GM12801 (cell line): ENCODE measurements around the gene KCNIP4.

ENCODE experiments used
- TF ChIP-seq, protein P1 (sequence below): IDR thresholded peaks from one replicate; pipeline ENCODE4 v1.5.1; 2011; ENCODE audit warnings: control low read depth; ENCODE audit not compliant: insufficient read length; ENCODE audit errors: extremely low read depth

Gene KCNIP4

DNA sequence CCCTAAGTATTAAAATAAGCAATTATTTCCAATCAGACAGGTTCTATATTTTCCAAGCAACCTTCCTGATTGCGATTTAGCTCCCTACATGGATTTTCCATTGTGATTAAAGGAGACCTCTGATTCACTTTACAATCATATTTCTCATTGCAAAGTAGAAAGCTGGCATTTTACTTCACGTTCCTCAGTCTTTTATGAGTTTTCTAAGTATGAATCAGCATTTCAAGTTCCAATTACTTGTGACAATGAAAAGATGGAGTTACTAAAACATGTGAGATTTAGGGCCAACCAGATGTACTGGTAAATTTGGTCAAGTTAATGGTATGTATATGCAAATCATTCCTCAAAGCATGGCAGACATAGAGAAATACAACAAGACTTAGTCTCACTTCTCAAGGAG, 206.2 kb downstream of the KCNIP4 start:
- TF ChIP-seq, protein P1, sequence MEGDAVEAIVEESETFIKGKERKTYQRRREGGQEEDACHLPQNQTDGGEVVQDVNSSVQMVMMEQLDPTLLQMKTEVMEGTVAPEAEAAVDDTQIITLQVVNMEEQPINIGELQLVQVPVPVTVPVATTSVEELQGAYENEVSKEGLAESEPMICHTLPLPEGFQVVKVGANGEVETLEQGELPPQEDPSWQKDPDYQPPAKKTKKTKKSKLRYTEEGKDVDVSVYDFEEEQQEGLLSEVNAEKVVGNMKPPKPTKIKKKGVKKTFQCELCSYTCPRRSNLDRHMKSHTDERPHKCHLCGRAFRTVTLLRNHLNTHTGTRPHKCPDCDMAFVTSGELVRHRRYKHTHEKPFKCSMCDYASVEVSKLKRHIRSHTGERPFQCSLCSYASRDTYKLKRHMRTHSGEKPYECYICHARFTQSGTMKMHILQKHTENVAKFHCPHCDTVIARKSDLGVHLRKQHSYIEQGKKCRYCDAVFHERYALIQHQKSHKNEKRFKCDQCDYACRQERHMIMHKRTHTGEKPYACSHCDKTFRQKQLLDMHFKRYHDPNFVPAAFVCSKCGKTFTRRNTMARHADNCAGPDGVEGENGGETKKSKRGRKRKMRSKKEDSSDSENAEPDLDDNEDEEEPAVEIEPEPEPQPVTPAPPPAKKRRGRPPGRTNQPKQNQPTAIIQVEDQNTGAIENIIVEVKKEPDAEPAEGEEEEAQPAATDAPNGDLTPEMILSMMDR, result no peak

DNA sequence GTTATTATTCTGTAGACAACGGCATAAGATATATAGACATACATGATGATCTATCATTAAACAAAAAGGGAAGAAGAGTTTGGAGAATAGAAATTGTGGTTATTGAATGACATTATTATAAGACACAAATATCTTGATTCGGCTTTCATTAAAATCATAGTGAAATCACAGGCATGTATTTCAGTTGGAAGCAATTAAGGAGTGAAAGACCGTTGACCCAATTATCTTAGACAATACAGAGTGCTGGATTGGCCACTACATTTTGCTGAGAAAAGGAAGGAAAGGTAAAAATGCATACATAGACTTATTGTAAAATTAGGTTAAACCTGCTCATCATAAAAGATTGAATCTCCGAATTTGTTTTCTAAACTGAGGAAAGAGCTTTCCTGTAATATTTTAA, 209.8 kb downstream of the KCNIP4 start:
- TF ChIP-seq, protein P1, result no peak

- TF ChIP-seq, protein P1, result no peak
These were observed 212.7 kb downstream of the KCNIP4 start for GRCh38 chr4:21735866-21736265.

GRCh38 chr4:21733894-21734630, 214.5 kb downstream of the KCNIP4 start:
- TF ChIP-seq, protein P1, result no peak

- TF ChIP-seq, protein P1, result no peak
These were observed 220.3 kb downstream of the KCNIP4 start for GRCh38 chr4:21728304-21728703.

DNA sequence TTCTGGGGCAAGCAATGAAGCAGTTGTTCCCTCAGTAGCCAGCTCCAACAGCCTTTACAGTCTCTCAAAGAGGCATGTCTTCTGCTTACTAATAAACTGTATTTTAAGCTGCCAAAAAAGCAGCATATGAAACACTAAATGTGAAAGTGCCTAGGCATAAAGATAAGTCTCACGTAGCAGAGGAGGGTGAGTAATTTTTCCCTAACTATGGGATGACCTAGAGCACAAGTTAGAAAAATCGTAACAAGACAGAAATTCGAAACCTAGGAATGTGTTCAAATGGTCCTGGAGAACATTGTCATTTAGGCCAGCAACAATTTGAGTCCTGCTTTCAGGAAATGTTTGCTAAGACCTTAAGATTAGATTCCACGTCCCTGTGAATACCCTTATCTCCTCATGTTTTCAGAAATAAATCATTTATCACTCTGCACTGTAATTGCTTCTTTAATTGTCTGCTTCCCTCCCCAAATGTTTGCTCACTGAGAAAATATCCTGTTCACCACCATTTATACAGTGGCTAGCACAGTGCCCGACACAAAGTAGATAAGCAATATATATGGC, 222.2 kb downstream of the KCNIP4 start:
- TF ChIP-seq, protein P1, result no peak

DNA sequence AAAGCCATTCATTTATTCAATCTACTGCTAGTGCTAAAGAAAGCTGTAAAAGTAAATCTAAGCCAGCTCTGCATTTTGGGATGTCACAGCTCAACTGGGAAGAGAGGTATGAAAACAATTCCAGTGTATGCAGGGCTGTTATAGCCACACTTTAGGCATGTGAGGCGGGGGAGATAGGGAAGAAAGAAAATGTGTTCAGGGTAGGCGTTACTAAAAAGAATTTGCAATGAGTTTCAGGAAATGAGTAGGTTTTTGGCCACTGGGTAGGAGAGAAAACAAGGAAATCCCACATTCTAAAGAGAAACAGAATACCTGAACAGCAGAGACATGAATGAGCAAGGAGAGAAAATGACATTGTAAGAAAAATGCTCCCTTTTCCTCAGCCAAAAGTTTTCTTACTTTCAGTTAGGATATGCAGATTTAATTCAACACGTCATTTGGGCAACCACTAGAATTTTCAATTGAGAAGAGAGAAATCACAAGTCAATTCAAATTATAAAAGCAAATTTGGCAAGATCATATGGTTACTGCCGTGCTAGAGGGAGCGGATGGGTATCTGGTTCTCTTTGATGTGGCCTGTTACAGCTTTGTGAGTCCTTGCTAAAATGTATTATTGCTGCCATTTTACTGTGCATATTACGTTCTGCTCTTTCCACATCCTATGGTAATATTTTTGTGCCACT, 226.3 kb downstream of the KCNIP4 start:
- TF ChIP-seq, protein P1, result no peak
